Suprapubic skin (tissue), 4 donors: ENCODE results near the gene KTI12. TPM values are rescaled to one million over a fixed set of nuclear protein-coding genes. Genes with fewer than 3 reads are reported as not detected.

Source experiments
- DNase-seq, 2 donors: peaks; one replicate each; pipeline ENCODE4 v3.0.0-alpha.2; 2019; ENCODE audit warnings: low spot score in 2 of 2
- H3K27ac ChIP-seq: fragments of 200-600 bp; sonication (generic); one replicate; pipeline ENCODE4 v1.5.1; 2019
- H3K27me3 ChIP-seq: fragments of 200-600 bp; sonication (generic); one replicate; pipeline ENCODE4 v1.5.1; 2019
- H3K36me3 ChIP-seq: fragments of 200-600 bp; sonication (generic); one replicate; pipeline ENCODE4 v1.5.1; 2019
- H3K4me1 ChIP-seq: fragments of 200-600 bp; sonication (generic); one replicate; pipeline ENCODE4 v1.5.1; 2019
- H3K4me3 ChIP-seq: fragments of 200-600 bp; sonication (generic); one replicate; pipeline ENCODE4 v1.5.1; 2019; ENCODE audit warnings: mild to moderate bottlenecking
- H3K9me3 ChIP-seq: fragments of 200-600 bp; sonication (generic); one replicate; pipeline ENCODE4 v1.5.1; 2019
- EP300 ChIP-seq: sonication (generic); formaldehyde crosslinking; IDR thresholded peaks from one replicate; pipeline ENCODE4 v1.6.1; 2017; ENCODE audit warnings: antibody characterized with exemption
- POLR2A ChIP-seq, 2 donors: fragments of 450-650 bp; IDR thresholded peaks; one replicate each; pipeline ENCODE4 v1.6.1; 2017; ENCODE audit warnings: antibody characterized with exemption in 2 of 2, mild to moderate bottlenecking in 2 of 2, moderate library complexity in 2 of 2
- POLR2AphosphoS5 ChIP-seq, 3 donors: sonication (generic); formaldehyde crosslinking; IDR thresholded peaks; one replicate each; pipeline ENCODE4 v1.6.1; 2017; ENCODE audit warnings: antibody characterized with exemption in 3 of 3
- WGBS: methylation state at CpG from one replicate; pipeline ENCODE4 v1.1.5; 2018; 5-methylcytosine and 5-hydroxymethylcytosine counted together
- total RNA-seq, 4 donors: library from RNA; depleted of rRNA; stranded (reverse); fragments of >200 nt; gene quantifications; one replicate each; pipeline ENCODE4 v1.1.0, GENCODE V29; 2016
- TF ChIP-seq, protein P1 (sequence below), 2 donors: fragments of 200-600 bp in 1 of 2; fragments of 450-650 bp in 1 of 2; sonication (generic) in 1 of 2; IDR thresholded peaks; one replicate each; pipeline ENCODE4 v1.5.1; 2016 to 2019; ENCODE audit warnings: antibody characterized with exemption in 2 of 2, mild to moderate bottlenecking in 1 of 2, moderate library complexity in 1 of 2

KTI12 gene
- total RNA-seq, 4 donors from 2014 or later = 8.0 to 15.9 (median 9.5) TPM

DNA sequence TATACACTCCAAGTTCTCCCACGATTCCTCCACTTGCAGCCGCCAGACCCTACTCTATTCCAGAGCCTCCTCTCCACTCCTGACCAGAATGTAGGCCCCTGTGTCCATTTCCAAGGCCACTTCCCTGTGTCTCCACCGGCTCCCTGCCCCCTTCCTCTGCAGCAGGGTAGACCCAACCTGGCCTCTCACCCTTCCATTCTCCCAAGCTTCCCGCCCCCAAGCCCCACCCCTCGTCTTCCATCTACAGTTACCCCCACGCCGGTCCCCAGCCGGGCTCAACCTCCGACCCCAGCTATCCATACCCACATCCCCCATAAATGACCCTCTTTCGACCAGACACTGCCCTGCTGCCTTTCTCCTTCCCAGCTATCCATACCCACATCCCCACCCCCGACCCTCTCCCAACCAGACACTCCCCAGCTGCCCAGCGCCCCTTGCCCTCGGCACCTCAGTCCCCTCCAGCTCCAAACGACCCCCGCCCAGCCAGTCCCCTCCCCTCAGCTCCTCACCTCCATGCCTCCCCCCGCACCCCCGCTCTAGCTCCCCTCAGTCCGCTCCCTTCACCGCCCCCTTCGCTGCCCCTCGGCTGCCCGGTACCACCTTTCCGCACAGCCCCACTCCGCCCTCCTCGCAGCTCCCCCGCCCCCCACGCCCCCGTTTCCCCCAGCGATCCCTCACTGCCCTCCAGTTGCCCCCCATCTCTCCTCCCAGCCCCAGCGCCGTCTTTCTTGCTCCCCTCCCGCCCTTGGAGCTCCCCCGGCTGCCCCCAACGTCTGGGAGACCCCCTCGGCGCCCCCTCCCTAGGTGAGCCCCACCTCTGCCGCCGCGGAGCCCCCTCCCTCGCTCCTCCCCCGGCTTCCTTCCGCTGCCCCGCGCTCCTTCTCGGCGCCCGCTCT is 43.8 kb downstream of the KTI12 start:
- H3K27ac ChIP-seq = no peak overlapping the region
- peaks cover 49% of the 10 kb centered on the region for H3K27me3 ChIP-seq
- H3K4me3 ChIP-seq = peak overlapping the region; percentile 58
- no peaks in the 10 kb centered on the region for H3K36me3 ChIP-seq
- H3K4me1 ChIP-seq = peaks cover 10% of the 10 kb centered on the region
- H3K9me3 ChIP-seq = no peaks in the 10 kb centered on the region
- TF ChIP-seq EP300 (no peak), POLR2AphosphoS5 (IDR thresholded peaks at IDR 0.05) (no peak), POLR2A (IDR thresholded peaks at IDR 0.05) (no peak)
- TF ChIP-seq, protein P1, sequence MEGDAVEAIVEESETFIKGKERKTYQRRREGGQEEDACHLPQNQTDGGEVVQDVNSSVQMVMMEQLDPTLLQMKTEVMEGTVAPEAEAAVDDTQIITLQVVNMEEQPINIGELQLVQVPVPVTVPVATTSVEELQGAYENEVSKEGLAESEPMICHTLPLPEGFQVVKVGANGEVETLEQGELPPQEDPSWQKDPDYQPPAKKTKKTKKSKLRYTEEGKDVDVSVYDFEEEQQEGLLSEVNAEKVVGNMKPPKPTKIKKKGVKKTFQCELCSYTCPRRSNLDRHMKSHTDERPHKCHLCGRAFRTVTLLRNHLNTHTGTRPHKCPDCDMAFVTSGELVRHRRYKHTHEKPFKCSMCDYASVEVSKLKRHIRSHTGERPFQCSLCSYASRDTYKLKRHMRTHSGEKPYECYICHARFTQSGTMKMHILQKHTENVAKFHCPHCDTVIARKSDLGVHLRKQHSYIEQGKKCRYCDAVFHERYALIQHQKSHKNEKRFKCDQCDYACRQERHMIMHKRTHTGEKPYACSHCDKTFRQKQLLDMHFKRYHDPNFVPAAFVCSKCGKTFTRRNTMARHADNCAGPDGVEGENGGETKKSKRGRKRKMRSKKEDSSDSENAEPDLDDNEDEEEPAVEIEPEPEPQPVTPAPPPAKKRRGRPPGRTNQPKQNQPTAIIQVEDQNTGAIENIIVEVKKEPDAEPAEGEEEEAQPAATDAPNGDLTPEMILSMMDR (IDR thresholded peaks at IDR 0.05) = no peak
- 33% methylated on average over 28 of the region's 47 CpGs for WGBS
- peak in 1 of 2 donors; percentile 61 for DNase-seq

DNA sequence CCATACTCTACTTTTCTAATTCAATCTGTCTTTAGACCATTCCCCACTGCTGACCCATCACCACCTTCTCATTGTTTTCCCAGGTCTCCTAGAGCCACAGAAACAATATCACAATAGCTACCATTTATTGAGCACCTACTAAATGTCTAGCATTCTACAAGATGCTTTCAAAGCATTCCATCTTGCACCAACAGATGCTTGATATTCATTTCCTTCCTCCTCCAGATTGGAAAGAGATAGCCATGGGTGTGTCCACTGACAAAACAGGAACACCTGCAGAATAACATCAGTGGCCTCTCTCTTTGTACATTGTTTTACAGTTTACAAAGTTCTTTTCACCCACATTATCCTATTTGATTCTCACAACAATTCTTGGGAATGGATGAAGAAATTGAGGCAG is 45.4 kb downstream of the KTI12 start:
- no peak overlapping the region for H3K27ac ChIP-seq
- no peaks in the 10 kb centered on the region for H3K36me3 ChIP-seq
- no peak for DNase-seq
- H3K4me3 ChIP-seq = no peak overlapping the region
- H3K9me3 ChIP-seq = no peaks in the 10 kb centered on the region
- H3K27me3 ChIP-seq = peaks cover 40% of the 10 kb centered on the region
- TF ChIP-seq, protein P1 (IDR thresholded peaks at IDR 0.05) = no peak
- TF ChIP-seq EP300 (no peak), POLR2AphosphoS5 (IDR thresholded peaks at IDR 0.05) (no peak), POLR2A (IDR thresholded peaks at IDR 0.05) (no peak)
- peaks cover 10% of the 10 kb centered on the region for H3K4me1 ChIP-seq

DNA sequence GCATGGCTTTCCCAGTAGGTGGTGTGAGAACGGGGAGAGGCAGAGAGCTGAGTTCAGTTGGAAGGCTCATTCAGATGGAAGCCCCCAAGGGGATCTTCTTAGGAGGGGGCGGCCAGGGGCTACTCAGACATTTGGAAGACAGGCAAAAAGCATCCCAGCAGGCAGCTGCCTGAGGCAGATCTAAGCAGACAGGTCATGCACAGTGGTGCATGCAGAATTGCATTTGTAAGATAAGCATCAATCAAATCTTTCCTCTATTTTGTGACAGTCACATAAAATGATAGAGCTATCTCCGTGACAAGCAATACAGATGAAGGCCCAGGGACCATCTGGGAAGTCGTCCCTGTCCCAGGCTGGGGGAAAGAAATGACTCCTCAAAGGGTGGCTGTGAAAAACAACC is 46.9 kb downstream of the KTI12 start:
- H3K4me1 ChIP-seq = peaks cover 10% of the 10 kb centered on the region
- TF ChIP-seq EP300 = no peak
- TF ChIP-seq, protein P1 (IDR thresholded peaks at IDR 0.05) = no peak
- TF ChIP-seq POLR2AphosphoS5 (IDR thresholded peaks at IDR 0.05) = no peak
- TF ChIP-seq POLR2A (IDR thresholded peaks at IDR 0.05) = no peak
- H3K27ac ChIP-seq = no peak overlapping the region
- no peak overlapping the region for H3K4me3 ChIP-seq
- H3K36me3 ChIP-seq = no peaks in the 10 kb centered on the region
- no peaks in the 10 kb centered on the region for H3K9me3 ChIP-seq
- 63% methylated on average over 4 of the region's 4 CpGs for WGBS
- peaks cover 24% of the 10 kb centered on the region for H3K27me3 ChIP-seq
- no peak for DNase-seq

DNA sequence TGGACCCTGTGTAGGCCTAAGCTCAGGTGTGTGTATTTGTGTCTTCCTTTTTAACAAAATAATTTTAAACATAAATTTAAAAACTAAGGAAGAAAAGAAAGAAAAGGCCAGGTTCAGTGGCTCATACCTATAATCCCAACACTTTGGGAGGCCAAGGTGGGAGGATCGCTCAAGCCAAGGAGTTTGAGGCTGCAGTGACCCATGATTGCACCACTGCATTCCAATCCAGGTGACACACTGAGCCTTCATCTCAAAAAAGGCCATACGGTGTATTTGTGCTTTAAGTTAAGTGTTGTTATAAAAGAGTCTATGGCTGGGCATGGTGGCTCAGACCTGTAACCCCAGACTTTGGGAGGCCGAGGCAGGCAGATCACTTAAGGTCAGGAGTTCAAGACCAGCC is 51.4 kb downstream of the KTI12 start:
- Histone ChIP-seq H3K36me3 (no peaks in the 10 kb centered on the region), H3K9me3 (no peaks in the 10 kb centered on the region), H3K27me3 (no peaks in the 10 kb centered on the region), H3K4me3 (no peak overlapping the region), H3K4me1 (no peaks in the 10 kb centered on the region), H3K27ac (no peak overlapping the region)
- no peak for TF ChIP-seq EP300
- no peak for TF ChIP-seq POLR2A (IDR thresholded peaks at IDR 0.05)
- no peak for TF ChIP-seq POLR2AphosphoS5 (IDR thresholded peaks at IDR 0.05)
- TF ChIP-seq, protein P1 (IDR thresholded peaks at IDR 0.05) = no peak
- 97% methylated on average over 3 of the region's 3 CpGs for WGBS
- no peak for DNase-seq

Other genes with a start within 250 kb of the KTI12 start
- 100 to 1,000 TPM in 3 of 4 donors, 10 to 100 TPM in 1; 97.8 to 154 (median 115) TPM for gene NRDC, start 155.1 kb downstream of the KTI12 start, total RNA-seq
- gene RAB3B, start 43.1 kb downstream of the KTI12 start, total RNA-seq = 1 to 10 TPM; 2.8 to 6.8 (median 5.6) TPM
- gene TXNDC12, start 21.4 kb upstream of the KTI12 start, total RNA-seq = 10 to 100 TPM; 22.4 to 26.4 (median 25.5) TPM
- 10 to 100 TPM; 41.7 to 60.2 (median 57.1) TPM for gene BTF3L4, start 22.5 kb upstream of the KTI12 start, total RNA-seq
- gene ZFYVE9, start 108.3 kb upstream of the KTI12 start, total RNA-seq = 10 to 100 TPM; 29.5 to 60.4 (median 33.2) TPM